H1 (cell line): ENCODE data around the gene ADARB2. TPM values are rescaled to one million over a fixed set of nuclear protein-coding genes. Genes with fewer than 3 reads are reported as not detected.

Experiments
- ASH2L ChIP-seq: fragments of 200-600, 300-600 bp; sonication (generic); IDR thresholded peaks from one replicate; pipeline ENCODE4 v1.7.1; 2017; ENCODE audit warnings: low read length
- HDAC6 ChIP-seq: IDR thresholded peaks from one replicate; pipeline ENCODE4 v1.7.1; 2012; ENCODE audit warnings: low read depth, mild to moderate bottlenecking, inconsistent platforms, low read length, moderate library complexity
- MAFK ChIP-seq: IDR thresholded peaks from 2 replicates; pipeline ENCODE4 v1.6.1; 2012; ENCODE audit warnings: low read depth, mild to moderate bottlenecking, improper control_type of control experiment, low read length
- POLR2AphosphoS5 ChIP-seq: IDR thresholded peaks from 2 replicates; pipeline ENCODE4 v1.6.1; 2011; ENCODE audit warnings: low read depth, low read length
- SIX5 ChIP-seq: IDR thresholded peaks from 2 replicates; pipeline ENCODE4 v1.6.1; 2011; ENCODE audit warnings: mild to moderate bottlenecking, low read depth, low read length
- SP2 ChIP-seq: IDR thresholded peaks from 2 replicates; pipeline ENCODE4 v1.6.1; 2012; ENCODE audit warnings: mild to moderate bottlenecking, low read length, inconsistent platforms
- polyA plus RNA-seq, 7 experiments: library from polyadenylated mRNA; depleted of rRNA in 3 of 7; stranded (reverse) in 5 of 7; unstranded in 2 of 7; fragments of >200 nt in 5 of 7; fragments of 200-250 nt in 2 of 7; gene quantifications; 1 replicate in 5 of 7; 2 replicates in 1 of 7; 4 replicates in 1 of 7; pipeline versions ENCODE4 v1.2.1 to v1.2.3, GENCODE V29; 2011 to 2013; ENCODE audit warnings: missing spikeins in 2 of 7, mixed read lengths in 2 of 7
- total RNA-seq: library from RNA; stranded (reverse); fragmentation: NEBNext Ultra II Directional; extraction: Animal tissue kit (Norgen Biotek cat#: 25700); gene quantifications from 2 replicates; pipeline ENCODE4 v1.2.1, GENCODE V29; 2021

ADARB2 gene
- total and polyA plus RNA-seq, 2 of the 8 experiments (the other 6 are each of a cell fraction or from before 2014, with no cell fraction given): 2.2 to 2.8 TPM

- TF ChIP-seq POLR2AphosphoS5 (no peak), SP2 (no peak), HDAC6 (no peak), ASH2L (no peak), MAFK (no peak), SIX5 (no peak)
Observed at GRCh38 chr10:1657479-1657878, 79.8 kb downstream of the ADARB2 start (continued).
